LoVo (cell line): ENCODE results near the gene HDAC9.

ENCODE experiments used
- DNase-seq: peaks from one replicate; pipeline ENCODE4 v3.0.0-alpha.2; 2016; ENCODE audit warnings: low spot score

The HDAC9 gene

DNA sequence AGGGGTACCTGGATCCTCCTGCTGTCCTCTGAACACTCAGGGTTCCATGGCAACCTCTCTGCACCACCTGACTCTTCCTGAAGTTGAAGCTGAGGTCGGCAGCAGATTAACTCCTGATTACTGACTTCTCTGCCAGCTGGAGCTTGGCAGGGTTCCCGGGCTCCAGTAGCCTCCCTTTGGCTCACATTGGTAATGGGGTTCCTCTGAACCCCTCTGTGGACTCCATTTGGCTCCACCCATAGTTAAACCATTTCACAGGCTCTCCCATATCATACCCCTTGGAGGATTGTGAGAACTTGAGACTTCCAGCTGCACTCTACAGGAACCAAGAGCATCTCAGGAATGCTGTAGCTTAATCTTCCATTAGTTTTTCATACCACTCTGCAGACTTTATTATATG is 292.5 kb downstream of the HDAC9 start:
- DNase-seq = no peak

DNA sequence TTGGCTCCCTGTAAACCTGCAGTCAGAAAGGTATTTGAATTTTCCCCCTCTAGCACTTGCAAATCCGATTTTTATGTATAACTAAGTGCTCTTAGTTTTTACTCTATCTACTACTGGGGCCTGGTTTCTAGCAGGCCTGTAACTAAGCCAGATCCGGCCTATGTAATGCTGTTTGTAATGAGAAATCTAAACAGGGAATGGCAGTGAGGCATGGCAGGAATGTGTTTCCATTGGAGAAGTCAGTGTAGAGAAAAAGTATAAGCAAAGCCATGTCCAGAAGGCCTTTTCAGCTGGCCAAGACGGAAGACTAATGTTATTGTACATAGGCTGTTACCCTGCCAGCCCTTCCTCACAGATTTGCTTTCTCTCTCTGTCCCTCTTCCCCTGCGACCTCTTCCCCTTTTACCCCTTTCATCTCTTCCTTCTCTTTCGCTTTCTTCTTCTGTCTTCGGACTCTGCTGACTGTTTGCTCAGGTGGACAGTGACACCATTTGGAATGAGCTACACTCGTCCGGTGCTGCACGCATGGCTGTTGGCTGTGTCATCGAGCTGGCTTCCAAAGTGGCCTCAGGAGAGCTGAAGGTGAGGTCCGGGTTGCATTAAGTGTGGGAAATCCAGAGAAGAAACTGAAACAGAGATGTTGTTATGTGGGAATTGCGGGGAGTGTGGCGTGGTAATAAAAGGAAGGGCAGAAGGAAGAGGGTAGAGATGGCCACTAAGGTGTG is 297.5 kb downstream of the HDAC9 start:
- DNase-seq = no peak

DNA sequence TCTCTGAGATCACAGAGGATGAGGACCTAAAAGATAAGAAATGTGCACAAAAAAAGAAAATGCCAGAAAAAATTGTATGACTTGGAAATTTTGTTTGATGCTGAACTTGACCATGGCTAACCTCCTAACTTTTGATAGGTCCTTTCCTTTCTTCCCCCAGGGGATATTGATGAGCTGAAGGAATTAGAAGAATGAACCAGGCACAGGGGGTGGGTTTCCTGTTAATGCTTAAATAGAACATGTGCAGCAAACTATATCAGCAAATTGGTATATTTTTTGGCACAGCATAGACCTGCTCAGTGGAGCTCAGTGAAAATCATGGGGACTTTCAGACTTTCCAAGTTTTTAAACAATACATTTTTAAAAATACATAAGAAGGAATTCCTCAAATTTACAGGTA is 300.7 kb downstream of the HDAC9 start:
- no peak for DNase-seq

DNA sequence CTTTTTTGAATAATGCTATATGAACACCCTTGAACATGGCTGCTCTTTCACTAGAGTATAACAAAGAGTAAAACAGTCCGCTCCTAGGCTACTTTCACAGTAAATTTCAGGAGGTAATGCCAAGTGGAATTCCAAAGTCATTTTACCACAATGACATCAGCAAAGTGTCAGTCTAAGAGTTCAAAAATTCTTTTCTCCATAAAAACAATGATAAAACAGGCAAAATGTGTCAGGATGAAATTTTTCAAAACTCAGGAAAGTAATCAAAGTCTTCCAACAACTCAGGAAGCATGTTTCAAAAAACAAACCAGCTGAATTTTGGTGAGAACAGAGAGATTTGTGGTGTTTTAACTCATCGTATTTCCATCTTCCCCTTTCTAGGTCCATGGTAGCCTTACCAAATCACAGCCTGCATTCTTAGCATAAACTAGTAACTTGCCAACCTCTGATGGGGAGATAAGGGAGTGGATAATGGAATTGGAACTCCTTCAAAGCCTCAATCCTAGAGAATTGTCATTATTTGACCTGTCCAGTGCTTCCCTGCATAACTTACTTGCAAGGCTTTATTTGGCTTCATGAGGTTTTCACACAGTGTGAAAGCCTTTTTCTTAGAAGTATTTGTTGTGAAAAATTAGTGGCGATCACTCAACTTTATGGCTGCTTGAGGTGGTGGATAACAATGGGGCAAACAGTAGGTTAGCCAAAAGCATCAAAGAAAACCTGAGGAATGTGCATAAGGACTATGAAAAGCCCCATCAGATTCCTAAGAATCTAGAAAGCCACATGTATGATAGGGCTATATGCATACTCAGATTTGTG is 302.7 kb downstream of the HDAC9 start:
- peak; percentile 20 for DNase-seq

DNA sequence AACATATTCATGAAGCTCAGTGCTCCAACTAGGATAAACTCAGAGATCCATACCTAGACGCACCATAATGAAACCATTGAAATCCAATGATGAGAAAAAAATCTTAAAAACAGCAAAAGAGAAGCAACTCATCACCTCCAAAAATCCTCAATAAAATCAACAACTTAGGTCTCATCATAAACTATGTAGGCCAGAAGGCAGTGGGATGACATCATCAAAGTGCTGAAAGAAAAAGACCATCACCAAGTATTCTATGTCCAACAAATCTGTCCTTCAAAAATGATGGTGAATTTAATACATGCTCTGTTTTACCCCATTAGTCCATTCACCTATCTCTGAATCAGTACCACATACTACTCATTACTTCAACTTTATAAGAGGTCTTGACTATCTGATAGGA is 304.4 kb downstream of the HDAC9 start:
- DNase-seq = no peak

DNA sequence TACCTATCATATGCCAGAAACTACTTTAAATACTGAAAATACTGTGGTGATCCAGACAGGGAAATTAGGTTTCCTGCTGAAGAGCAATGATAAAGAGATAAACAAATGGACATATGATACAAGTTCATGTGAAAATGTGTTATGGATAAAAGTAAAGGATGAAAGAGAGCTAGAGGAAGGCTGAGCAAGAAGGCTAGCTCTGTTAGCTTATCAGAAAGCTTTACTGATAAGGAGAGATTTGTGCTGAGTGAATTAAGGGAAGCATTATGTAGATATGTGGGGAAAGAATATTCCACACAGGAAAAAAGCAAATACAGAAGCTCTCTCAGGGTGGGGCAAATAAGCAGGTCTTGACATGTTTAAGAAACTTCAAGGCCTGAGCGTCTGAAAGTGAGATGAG is 308.4 kb downstream of the HDAC9 start:
- DNase-seq = no peak

DNA sequence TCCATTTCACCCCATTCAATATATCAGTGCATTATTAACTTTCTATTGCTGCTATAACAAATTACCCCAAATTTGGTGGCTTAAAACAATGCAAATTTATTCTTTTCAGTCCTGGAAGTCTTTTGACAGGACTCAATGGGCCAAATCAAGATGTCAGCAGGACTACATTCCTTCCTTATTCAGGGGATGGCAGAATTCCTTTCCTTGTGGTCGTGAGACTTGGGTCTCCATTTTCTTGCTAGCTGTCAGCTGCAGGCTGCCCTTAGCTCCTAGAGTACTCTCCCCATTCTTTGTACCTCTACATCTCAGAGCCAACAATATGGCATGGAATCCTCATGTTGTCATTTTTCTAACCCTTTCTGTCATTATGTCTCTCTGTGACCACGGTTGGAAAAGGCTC is 310.6 kb downstream of the HDAC9 start:
- no peak for DNase-seq

DNA sequence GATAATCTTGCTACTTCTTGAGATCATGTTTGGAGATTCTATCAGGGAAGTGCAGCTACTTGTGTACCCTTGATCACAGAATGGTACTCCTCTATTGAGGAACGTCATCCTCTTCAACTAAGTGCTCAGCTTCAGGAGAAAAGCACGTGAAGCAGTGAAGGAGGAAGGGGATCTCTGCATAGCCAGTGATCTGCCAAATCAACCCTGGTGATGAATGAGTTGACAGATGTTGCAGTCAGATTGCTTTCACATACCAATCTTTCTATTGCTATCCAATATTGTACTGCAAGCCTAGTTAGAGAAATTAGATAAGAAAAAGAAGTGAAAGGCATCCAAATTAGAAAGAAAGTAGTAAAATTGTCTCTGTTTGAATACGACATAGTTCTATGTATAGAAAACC is 312.5 kb downstream of the HDAC9 start:
- DNase-seq = no peak

DNA sequence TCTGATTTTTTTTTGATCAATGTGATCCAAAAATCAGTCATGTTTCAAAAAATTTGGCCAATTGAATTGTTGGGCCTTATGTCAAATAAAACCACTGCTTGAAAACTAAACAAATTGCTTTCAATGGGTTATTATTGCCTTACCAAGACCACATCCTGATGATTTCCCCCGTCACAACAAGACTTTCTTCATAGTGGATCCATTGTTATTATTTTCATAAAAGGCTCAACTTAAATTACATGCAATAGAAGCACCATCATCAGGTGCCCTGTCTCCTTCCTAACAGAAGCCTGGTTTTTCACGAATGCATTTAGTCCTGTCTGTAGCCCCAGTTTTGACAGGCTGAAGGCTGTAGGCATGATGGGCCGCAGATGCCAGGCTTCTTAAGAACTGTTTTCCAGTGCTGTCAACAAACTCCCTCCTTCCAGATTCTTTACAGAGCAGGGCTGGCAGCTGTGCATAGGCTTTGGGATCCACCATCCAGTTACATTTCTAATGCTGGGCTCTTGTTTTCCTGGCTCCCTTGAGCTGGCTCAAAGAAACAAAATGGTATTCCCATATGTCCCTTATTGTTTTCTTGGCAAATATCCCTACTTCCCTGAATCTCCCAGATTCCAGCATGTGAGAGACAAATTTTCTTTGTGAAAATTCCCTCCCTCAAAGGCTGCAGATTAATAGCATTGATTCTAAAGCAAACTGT is 319.9 kb downstream of the HDAC9 start:
- no peak for DNase-seq

DNA sequence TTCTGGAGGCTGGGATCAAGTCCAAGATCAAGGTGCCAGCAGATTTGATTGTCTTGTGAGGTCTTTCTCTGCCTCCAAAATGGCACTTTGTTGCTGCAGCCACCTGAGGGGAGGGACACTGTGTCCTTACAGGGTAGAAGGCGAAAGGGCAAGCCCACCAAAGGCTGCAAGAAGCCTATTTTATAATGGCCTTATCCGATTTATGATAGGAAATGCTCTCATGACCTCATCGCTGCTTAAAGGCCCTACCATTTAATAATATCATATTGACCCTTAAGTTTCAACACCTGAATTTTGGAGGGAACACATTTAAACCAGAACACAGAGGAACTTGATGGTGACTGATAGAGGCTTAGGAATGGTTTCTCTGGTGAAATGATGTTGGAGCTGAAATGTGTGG is 325.4 kb downstream of the HDAC9 start:
- no peak for DNase-seq

DNA sequence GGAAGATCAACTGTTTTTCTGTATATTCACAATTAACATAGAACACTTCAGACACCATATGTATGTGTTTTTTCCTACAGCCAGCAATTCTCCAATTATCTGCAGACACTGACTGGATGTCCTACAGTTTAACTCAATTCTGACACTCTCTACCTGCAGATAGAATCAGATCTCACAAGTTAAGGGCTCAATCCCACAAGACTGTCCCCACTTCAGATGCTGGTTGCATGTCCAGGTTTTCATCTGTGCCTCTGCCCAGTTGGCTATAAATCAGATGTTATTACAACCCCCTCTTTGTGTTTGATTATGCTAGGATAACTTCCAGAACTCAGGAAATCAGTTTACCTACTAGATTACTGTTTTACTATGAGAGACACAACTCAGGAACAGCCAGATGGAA is 326.0 kb downstream of the HDAC9 start:
- DNase-seq = no peak

DNA sequence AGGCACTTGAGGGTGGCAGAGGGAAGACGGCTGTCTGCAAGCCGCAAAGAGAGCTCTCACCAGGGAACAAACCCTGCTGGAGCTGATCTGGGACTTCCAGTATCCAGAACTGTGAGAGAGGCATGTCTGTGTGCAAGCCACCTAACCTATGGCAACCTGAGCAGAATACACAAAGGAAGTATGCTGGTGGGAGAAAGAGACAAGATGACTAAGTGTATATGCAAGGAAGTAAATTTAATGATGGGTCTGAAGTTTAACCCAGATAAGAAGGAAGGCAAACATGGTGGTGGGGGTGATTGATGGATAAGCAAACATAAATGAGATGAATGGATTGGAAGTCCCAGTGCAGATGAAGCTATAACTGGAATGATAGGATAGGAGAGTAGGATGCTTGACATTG is 328.6 kb downstream of the HDAC9 start:
- no peak for DNase-seq

DNA sequence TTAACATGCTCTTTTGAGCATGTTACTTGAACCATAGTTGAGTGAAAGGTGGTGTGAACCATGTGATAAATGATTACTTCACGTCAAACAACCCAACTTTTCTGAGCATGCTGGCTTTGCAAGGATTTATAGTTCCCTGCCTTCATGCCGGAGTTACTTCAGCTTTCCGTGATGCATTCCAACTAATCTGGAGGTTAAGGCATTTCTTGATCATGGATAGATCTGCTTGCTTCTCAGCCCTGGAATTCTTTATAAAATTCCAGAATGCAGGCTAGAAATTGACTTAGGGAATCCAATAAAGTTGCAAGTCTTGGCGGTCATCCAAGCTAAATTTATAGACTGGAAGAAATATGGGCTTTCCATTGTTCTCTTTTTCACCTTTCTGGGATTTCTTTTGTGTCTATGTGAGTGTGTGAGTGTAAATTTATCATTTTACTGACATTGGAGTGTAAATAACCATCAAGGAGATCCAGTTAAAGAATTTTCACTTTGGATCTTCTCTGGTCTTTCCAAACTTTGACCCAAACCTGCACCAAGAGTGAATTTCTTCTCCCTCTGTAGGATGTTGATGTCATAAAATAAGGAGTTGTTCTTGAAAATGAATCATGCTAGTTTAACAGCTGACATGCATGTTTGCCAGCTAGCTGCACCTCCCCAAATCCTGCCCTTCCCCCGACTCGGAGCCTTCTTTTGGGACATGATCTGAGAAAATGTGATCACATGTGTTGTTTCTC is 332.9 kb downstream of the HDAC9 start:
- DNase-seq = no peak

DNA sequence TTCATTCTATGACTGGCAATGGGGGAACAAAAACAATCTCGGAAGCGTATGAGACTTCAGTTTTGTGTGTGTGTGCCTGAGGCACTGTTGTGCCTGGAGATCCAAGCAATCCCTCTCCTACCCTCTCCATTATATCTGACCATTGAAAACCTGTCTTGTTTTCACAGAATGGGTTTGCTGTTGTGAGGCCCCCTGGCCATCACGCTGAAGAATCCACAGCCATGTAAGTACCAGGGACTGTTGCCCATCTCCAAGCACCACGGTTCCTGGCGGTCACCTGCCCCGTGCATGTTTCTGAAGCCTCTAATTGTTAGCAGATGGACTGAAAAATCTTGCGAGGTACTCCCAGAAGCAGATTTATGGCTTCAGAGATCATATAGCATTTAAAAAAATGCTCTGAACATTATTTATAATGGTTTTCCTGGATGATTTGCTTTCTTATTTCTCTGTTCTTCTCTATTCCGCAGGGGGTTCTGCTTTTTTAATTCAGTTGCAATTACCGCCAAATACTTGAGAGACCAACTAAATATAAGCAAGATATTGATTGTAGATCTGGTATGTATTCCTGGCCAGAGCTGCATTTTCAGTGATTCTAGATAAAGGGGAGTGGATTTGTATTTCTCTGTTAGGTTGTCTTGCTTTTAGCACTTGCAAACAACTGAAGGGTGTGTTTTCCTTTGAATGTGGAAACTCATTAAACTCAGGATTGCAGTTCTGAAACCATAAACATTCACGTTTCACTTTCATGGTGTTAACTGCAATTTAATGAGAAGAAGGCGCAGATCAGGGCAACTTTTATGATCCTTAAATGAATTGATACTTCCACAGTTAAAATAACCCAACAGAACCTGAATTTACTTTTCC is 333.7 kb downstream of the HDAC9 start:
- DNase-seq = no peak

DNA sequence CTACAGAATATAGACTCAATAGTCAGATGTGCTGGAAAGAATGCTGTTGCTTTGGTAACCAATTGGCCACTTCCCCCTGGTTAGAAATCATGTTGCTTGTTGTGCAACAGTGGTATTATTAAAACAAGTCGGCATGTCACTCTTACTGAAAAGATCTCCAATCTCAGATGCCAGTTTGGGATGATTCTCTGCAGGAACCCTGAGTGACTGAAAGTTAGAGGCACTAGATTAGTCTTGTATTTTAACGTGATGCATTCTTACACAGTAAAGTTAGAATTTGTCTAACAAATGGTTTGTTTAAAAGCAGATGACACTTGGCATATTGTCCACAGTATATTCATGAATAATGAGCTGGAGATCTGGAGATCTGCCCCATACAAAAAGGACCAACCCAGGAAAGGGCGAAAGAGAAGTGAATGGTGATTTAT is 334.3 kb downstream of the HDAC9 start:
- DNase-seq = no peak

DNA sequence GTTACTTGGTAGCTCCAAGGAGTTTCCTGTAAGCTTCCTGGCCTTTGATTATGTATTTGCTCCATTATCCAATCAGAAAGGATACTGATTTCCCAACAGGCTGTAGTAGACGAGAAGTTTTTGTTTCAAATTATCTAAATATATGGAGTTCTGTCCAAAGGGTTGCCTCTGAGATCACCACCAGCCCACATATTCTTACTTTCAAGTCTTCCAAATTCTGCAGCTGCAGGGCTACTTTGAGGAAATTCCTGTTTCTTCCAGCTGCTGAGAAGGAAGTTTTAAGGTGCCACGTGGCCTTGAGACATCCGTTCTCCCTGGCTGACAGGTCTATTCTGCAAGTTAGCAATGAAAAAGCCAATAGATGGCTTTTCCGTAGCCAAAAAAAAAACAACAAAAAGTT is 335.9 kb downstream of the HDAC9 start:
- DNase-seq = no peak

DNA sequence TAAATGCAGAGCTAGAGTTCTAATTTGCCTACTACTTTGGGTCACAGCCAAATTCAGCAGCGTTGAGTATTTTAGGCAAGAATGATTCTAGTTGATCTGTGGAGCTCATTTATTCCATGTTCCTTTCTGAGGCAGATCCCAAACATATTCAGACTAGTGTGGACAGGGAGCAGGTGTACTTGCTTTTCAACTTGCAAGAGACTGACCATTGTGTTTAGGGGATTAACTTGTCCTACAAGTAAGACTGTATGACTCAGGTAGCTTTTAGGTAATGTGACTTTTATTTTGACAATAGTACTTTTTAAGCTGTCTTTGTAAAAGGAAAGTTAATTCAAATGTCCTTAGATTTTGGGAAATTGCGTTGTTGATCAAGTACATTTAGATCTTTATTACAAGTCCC is 336.4 kb downstream of the HDAC9 start:
- no peak for DNase-seq

DNA sequence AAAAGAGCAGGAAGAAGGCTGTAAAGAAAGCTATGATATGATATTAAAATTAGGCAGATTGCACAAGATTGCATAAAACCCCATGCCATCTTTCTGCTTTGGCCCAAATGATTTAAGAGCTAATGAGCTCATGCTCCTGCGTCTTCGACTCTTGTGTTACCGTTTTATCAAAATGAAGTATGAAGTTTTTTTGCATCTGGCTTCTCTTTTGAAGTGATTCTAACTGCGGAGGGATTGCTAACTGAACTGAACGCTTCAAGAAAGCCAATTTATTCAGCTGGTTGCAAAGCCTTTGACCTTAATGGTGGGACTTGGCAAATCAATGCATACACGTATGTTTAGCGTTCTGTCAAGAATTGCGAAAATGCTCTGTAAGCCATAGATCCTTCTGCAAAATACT is 339.0 kb downstream of the HDAC9 start:
- no peak for DNase-seq

DNA sequence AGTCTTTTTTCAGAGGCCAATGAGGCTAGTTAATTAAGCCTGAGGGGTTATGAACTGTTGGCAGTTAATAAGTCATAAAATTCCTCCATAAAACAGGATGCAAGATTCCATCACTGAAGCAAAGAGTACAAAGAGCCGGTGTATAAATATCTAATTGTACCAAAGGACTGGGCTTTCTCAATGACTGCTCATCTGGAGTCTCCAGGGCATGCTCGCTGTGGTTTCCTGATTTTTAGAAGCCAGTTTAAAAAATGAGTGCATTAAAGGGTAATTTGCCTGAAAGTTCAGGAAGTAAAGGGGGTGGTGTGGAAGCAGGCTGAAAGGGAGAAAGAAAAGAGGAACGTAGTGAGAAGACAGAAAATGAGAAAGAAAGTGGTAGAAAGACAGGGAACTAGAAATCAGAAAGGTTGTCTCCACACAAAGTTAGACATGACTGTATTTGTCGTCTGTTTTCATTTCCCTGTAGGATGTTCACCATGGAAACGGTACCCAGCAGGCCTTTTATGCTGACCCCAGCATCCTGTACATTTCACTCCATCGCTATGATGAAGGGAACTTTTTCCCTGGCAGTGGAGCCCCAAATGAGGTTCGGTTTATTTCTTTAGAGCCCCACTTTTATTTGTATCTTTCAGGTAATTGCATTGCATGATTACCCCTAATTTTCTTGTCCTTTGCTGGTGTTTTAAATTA is 339.6 kb downstream of the HDAC9 start:
- no peak for DNase-seq

DNA sequence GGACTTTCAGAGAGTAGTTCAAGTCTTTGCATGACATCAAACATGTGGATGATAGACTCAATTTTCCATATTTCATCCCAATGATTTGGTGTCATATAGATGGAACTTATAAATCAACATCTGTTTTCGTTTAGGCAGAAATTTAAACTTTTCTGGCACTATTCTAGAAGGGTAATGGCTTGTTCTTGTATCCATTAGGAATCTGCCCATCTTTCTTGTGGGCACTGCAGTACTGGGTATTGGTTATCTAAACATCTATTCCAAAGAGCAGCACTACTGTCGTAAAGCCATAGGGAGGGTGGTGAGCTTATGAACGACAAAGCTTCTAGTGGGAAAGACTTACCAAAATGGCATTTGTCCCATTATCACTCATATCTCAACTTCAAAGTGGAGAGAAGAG is 348.4 kb downstream of the HDAC9 start:
- DNase-seq = no peak

DNA sequence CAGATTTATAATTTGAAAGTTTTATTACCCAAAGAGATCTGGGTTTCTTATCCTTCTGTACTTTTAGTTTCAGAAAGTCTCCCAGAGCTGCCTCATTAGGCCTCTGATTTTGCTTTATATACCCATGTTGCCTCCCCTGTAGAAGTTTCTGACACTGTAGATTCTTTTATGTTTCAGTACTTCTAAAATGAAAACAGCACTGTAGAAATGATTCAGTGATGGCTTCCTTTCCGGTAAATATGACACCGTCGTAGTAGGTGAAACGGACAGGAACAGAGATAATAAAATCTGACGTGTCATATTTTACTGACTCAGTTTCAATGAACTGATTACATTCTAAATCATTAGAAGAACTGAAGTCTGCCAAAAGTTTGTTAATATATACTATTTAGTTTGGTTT is 349.2 kb downstream of the HDAC9 start:
- DNase-seq = no peak
